ENCODE results near the gene PMAIP1. TPM values are rescaled to one million over a fixed set of nuclear protein-coding genes. Genes with fewer than 3 reads are reported as not detected.
"Not testable (repeated sequence)": the region's sequence is repeated elsewhere in the genome, so short reads cannot be mapped to it uniquely, and the experiment has no call there.

The PMAIP1 gene
- total and polyA plus RNA-seq, 11 donors, result 0.15 to 1.8 (median 0.37) TPM; not detected in 2

DNA sequence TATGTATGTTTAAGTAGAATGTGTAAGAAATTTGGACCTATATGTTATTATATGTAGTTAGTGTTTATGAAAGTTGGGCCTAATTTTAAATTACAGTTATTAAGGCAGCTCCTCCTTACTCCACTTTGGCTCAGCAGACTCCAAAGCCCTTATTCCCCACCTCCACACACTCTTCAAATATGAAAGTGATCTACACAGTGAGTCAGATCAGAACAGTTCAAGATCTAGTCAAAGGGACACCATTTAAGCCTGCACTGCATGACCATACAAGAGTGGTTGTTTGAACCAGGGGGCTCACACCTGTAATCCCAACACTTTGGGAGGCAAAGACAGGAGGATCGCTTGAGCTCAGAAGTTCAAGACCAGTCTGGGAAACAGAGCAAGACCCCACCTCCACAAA is 21.2 kb upstream of the PMAIP1 start:
- TF ChIP-seq CTCF (IDR thresholded peaks at IDR 0.05) (no peak), POLR2A (IDR thresholded peaks at IDR 0.05) (no peak)
- no peaks in the 10 kb centered on the region for H3K36me3 ChIP-seq
- H3K27me3 ChIP-seq, result no peaks in the 10 kb centered on the region
- H3K27ac ChIP-seq, result no peak overlapping the region
- ATAC-seq (no peak), DNase-seq (no peak)
- no peaks in the 10 kb centered on the region for H3K9me3 ChIP-seq
- intact Hi-C loops (cut with DNase I), result no loop called here
- H3K4me3 ChIP-seq, result no peak overlapping the region
- WGBS, 4 donors, result 74 to 97% (median 96%) methylated on average over 1 of the region's 1 CpG
- H3K4me1 ChIP-seq, result peaks cover 0 to 45% (median 10%) of the 10 kb centered on the region in 12 donors

DNA sequence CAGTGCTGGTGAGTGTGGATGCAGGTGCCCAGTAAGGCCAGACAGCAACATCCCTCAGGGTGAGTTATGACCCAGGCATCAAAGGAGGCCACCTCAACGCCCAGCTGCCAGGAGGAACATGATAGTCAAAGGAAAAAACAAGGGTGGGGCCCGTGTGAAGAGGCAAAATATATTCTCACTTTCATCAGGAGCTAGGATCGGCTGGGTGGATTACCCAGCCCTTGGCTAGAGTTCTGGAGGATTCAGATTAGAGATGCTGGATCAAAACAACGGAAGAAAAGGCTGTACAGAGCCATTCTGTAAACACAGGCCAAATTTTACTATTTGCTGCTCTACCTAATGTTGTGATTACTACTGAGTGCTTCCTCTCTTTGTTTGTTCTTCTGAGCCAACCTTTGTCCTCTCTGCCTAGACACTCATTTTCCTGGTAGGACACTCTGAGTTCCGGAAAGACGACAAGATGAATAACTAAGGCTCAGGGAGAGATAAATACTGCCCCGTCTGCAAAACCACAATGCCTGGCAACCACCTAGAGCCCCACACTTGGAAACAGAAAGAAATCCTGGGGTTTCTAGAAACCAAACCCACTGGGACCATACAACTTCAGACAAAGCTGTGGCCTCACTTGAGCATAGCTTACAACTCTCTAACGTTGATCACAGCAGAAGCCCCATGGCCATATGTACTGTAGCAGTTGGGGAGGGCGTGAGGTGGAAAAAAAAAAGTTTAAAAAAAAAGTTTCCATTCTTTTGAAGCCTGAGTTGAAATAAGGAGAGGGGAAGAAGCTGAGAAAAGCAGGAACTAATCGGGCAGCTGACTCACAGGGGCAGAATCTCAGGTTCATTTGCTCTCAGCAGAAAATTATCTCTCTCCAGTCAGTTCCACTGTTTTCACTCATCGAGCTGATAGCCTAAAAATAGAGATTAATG is 17.8 kb upstream of the PMAIP1 start:
- TF ChIP-seq CTCF (IDR thresholded peaks at IDR 0.05) (no peak), POLR2A (IDR thresholded peaks at IDR 0.05) (no peak)
- Histone ChIP-seq H3K27ac (peak overlapping the region in 7 of 12 donors; percentile 5 to 69 (median 23)), H3K4me3 (no peak overlapping the region), H3K9me3 (no peaks in the 10 kb centered on the region), H3K27me3 (no peaks in the 10 kb centered on the region), H3K4me1 (peaks cover 0 to 47% (median 10%) of the 10 kb centered on the region in 12 donors), H3K36me3 (no peaks in the 10 kb centered on the region)
- intact Hi-C loops (cut with DNase I), result no loop called here
- DNase-seq (no peak), ATAC-seq (peak in 3 of 4 donors; percentile 33 to 58 (median 41))
- 30 to 39% (median 33%) methylated on average over 11 of the region's 11 CpGs for WGBS, 4 donors

DNA sequence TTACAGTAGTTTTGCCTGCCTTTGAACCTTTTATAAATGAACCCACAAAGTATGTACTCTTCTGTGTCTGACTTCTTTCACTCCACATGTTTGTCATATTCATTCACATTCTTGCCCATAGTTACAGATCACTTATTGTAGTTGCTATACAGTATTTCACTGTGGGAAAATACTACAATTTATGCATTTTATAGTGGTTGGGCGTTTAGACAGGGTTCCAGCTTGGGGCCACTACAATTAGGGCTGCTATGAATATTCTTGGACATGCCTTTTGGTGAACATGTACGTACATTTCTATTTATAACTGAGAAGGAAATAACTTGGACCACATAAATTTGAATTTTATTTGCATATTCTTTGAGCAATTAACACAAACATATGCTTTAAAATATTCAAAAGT is 15.4 kb upstream of the PMAIP1 start:
- 68 to 78% (median 74%) methylated on average over 2 of the region's 2 CpGs for WGBS, 4 donors
- H3K27me3 ChIP-seq, result no peaks in the 10 kb centered on the region
- intact Hi-C loops (cut with DNase I), result no loop called here
- no peaks in the 10 kb centered on the region for H3K9me3 ChIP-seq
- DNase-seq, result no peak
- no peak overlapping the region for H3K27ac ChIP-seq
- no peaks in the 10 kb centered on the region for H3K36me3 ChIP-seq
- TF ChIP-seq CTCF (IDR thresholded peaks at IDR 0.05), result no peak
- no peak for TF ChIP-seq POLR2A (IDR thresholded peaks at IDR 0.05)
- H3K4me3 ChIP-seq, result no peak overlapping the region
- H3K4me1 ChIP-seq, result peaks cover 0 to 44% (median 10%) of the 10 kb centered on the region in 12 donors
- ATAC-seq, result no peak

DNA sequence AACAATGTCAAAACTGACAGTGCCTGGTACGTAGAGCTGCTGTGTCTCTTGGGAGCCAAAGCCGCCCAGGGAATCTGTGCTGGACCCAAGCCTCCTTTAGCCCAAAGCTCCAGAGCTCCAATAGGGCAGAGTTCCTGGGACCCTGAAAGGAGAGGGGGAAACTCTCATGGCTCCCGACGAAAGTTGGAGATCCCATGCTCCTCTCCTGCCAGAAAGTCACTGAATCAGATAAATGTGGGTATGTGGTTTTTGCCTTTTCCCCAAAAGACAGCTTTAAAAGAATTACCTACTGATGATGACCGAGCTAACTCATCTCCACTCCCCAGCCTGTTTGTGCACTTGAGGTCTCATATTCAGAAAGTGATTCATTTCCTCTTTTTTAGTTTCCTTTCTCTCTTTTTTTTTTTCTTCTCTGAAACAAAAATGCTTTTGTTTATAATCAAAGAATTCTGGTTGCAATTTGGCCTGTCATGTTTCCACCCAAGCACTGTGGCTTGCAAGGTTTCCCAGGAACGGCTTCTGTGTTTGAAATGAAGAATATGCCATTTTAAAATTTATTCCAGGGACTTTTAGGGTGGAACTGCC is 14.1 kb upstream of the PMAIP1 start:
- intact Hi-C loops (cut with DNase I), result no loop called here

GRCh38 chr18:59886399-59886798 is 13.4 kb upstream of the PMAIP1 start:
- H3K27me3 ChIP-seq; ATAC-seq; DNase-seq; H3K9me3 ChIP-seq; H3K36me3 ChIP-seq; intact Hi-C loops (cut with DNase I); H3K4me3 ChIP-seq: not testable (repeated sequence)
- H3K27ac ChIP-seq, result peak overlapping the region in 1 of 12 donors; percentile 22
- 76 to 88% (median 81%) methylated on average over 3 of the region's 3 CpGs for WGBS, 4 donors
- peaks cover 0 to 42% (median 9%) of the 10 kb centered on the region in 12 donors for H3K4me1 ChIP-seq

More for the DNA sequence above, 14.1 kb upstream of the PMAIP1 start:
- peak overlapping the region in 4 of 12 donors; percentile 22 to 54 (median 30) for H3K27ac ChIP-seq
- no peaks in the 10 kb centered on the region for H3K27me3 ChIP-seq
- H3K4me3 ChIP-seq, result no peak overlapping the region
- peaks cover 0 to 44% (median 10%) of the 10 kb centered on the region in 12 donors for H3K4me1 ChIP-seq
- no peak for DNase-seq
- no peak for ATAC-seq
- no peaks in the 10 kb centered on the region for H3K9me3 ChIP-seq
- WGBS, 4 donors, result 46 to 61% (median 59%) methylated on average over 6 of the region's 6 CpGs
- TF ChIP-seq CTCF (IDR thresholded peaks at IDR 0.05), result no peak
- TF ChIP-seq POLR2A (IDR thresholded peaks at IDR 0.05), result no peak
- no peaks in the 10 kb centered on the region for H3K36me3 ChIP-seq

Data from heart left ventricle (tissue), 16 donors.